Glomerular visceral epithelial cell (primary cell): ENCODE measurements around the gene GTF2F1.
"Not testable (repeated sequence)": the region's sequence is repeated elsewhere in the genome, so short reads cannot be mapped to it uniquely, and the experiment has no call there.

Source experiments
- DNase-seq: peaks from one replicate; pipeline ENCODE4 v3.0.0-alpha.2; 2016; ENCODE audit errors: extremely low spot score

GTF2F1 gene

DNA sequence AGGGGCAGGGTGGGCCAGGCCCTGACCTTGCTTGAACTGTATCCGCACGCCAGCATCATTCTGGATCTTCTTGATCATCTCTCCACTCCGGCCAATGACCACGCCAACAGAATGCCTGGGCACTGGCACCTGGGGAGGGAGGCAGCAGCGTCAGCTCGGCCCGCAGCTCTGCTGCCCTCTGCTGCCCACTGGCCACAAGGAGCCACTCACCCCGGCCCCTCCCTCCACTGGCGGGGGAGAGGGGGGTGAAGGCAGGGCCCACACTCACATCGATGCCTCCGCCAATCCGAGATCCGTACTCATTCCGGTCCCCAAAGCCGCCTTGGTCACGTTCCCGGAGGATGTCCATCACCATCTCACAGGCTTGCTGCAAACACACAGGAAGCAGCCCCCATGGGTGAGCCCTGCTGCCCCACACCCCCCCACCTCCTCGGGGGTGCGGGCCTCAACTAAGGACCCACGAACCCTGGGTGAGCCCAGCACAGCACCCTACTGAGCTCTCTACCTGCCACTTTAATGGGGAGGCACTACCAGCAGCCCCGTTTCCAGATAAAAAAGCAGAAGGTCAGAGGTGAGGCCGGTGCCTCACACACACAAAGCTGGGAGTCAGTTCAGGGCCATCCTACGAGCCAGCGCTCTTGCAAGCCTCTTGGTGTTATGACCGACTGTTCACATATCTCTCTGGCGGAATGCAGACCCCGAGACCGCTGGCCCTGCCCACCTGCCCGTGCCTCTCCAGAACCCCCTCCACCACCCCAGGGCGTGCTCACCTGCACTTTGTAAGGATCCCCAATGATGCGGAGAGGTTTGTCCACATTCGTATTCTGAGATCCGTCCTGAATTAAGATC lies 25.0 kb upstream of the GTF2F1 start:
- DNase-seq = peak; percentile 21

DNA sequence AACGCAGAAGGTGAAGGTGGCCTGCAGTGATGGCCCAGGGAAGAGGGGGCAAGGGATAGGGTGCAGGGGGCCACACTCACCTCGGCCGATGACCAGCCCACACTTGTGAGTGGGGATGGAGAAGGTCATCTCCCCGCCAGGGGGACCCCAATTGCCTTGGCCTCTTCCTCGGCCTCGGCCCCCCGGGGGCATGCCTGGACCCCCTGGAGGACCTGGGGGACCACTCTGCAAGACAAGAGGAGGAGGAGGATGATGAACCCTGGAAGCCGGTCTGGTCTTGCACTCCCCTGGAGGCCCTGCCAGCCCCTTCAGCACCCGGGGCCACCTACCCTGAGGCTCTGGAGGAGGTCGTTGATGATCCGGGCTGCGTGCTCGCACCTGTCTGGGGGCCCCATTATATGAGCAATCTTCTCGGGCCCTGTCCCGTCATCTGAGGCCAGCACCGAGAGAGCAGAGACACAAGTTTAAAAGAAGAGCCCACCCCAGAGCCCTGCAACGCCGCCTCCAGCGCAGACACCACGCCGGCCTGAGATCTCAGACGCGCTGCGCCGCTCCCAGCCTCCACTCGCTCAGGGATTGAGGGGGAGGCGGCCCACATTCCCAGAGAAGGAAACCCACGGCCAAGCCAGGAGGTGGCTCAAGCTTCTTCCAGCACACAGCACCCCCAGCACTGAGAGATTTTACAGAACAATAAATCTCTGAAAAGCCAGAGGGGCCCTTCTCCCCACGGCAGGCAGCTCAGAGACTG lies 23.9 kb upstream of the GTF2F1 start:
- DNase-seq = no peak

DNA sequence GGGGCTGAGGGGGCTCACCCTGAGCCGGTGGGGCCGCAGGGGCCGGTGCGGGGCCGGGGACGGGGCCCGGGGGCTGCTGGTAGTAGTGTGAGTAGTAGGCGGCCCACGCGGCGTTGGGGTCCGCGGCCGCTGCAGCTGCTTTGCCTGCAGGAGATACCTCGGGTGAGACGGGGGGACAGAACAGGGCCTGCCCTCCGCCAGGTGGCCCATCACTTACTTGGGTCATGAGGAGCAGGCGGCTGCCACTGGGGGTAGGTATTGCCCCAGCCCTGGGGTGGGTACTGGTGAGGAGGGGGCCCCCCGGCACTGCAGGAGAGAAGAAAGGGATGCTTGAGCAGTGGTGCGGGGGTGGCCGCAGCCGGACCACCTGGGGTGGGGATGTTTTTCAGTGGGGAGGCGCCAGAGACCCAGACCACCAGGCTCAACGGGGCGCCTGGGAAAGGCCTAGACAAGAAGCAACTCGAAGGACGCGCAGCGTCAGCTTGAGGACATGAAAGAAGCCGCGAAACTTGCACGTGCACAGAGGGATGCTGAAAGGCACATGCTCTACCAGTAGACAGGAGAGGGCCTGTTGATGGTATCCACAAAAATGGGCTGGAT lies 22.7 kb upstream of the GTF2F1 start:
- no peak for DNase-seq

DNA sequence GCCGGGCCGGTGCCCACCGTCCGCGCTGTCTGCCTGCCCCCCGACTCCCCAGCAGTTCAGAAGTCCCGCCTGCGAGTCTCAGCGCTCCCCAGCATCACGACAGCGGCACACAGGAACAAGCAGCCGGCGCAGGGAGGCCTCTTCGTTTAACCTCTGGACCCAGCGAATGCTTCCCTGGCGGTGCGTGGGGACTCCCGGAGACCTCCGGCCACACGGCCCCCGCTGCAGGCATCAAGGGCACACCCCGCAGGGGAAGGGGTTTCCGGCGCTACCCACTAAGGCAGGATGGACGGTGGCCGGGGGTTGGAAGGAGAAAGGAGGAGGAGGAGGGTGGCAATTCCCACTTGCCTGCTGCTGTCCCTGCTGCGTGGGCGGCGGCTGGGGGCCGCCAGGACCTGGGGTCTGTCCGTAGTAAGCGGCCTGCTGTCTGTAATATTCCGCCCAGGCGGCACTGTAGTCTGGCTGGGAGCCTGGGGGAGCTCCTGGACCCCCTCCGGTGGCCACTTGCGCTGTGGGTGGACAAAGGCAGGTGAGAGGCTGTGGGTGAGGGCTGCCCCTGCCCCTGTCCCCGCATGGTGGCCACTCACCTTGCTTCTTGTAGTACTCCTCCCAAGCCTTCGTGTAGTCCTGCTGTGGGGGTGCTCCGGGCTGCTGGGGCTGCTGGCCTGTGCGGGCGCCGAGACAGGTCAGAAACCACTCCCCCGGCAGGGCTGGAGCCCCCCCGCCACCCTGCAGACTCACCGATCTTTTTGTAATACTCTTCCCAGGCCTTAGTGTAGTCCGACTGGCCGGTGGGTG lies 22.0 kb upstream of the GTF2F1 start:
- no peak for DNase-seq

DNA sequence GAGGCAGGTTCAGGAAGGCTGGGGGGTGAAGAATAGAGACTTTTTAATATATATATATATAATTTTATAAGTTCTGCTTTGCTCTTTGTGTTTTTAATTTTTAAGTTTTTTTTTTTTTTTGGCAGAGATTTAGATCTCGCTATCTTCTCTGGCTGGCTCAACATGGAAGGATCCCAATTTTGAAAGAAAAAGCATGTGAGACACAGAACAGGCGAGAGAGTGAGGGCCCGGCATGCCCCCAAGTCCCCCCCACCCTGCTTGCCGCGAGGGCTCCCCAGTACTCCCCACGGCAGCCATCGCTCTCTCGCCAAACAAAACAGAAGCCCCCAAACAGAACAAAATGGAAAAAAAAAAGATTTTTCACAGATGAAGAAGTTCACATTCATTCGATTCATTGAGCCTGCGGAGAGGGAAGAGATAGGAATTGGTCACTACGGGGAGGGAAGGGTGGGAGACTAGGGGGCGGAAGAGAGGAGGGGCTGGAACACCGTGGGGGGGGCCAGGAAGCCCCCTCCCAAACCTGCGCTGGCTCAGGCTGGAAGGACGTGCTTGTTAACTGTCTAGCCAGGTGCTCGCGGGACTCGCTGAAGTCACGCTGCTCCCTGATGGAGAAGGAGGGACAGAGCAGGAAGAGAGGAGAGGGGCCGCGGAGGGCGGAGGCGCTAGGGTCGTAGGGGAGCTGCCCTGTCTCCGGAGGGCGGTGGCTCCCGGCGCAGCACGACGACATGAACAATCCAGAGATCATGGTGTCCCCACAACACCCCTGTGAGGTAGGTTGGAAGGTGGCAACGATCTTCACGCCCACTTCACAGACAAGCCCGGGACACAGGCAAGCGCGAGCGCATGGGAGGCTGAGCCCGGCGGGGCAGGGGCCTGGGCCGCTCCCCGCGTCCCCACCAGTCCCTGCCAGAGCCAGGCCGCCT lies 21.0 kb upstream of the GTF2F1 start:
- DNase-seq = no peak

DNA sequence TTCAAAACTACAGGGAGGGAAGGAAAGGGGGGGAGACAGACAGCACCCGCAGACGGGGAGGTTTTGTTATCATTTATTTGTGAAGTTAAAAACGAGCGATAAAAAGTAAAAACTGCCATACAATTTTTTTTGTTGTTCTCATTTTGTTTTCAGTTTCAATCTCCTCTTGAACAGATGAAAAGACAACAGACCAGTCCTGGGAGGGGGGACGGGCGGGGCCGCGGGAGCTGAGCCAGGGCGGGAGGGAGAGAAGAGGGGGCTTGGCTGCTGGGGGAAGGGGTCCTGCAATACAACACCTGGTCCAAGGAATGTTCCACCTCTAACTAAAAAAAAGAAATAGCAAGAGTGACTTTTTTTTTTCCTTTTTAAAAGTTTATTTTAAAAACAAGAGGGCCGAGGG lies 20.3 kb upstream of the GTF2F1 start:
- DNase-seq = no peak

DNA sequence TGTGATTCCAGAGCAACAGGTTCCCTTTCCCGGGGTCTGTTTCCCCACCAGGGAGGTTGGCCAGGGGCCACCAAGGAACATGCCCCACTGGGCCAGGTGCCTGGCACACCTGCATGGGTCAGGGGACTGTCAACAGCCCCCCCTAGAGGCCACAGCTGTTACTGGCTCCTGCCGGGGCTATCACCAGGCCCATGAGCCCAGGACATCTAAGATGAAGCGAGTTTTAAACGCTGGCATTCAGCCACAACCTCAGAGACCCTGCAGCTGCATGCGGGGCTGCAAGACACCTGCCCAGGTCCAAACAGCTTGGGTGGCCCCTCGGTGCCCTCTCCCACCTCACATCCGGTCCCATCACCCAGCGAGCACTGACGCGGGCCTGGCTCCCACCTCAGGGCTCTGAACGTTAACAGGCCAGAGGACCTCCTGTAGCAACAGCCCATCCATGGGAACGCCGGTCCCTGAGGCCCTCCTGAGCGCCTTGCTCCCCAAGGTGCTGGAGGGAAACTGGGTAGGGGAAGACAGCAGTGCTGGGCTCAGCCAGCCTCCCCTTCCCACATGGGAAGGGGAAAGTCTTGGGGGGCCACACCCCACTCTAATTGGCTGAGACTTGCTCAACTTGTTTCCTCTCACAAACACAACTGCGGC lies 19.6 kb upstream of the GTF2F1 start:
- DNase-seq = peak; percentile 35

DNA sequence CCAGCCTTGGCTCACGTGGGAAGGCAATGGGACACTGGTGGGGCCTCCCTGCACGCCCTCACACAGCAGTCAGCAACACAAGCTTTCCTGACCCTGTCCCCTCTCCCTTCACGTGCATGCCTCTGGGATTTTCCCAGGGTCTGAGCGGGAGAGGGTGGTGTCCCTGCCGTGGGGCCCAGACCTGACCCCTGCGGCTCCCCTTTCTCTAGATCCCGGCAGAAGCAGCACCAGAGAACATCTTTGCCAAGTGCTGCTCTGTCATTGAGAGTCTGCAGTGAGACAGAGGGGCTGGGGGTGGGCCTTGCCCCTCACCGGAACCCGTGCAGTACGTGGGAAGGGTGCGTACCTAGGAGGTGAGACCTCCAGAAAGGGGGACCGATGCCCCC lies 19.1 kb upstream of the GTF2F1 start:
- no peak for DNase-seq

DNA sequence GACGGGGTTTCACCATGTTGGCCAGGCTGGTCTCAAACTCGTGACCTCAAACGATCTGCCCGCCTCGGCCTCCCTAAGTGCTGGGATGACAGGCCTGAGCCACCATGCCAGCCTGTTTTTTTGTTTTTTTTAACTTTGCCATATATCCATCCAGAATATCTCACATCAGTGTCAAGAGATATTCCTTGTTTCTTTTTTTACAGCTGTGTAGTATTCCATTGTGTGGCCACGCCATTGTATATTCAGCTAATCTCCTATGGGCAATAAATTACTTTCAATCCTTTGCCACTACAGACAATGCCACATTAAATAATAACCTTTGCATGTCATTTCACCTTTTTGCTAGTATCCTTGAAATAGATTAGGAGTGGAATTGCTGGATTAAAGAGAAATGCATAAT lies 16.4 kb upstream of the GTF2F1 start:
- DNase-seq = no peak

DNA sequence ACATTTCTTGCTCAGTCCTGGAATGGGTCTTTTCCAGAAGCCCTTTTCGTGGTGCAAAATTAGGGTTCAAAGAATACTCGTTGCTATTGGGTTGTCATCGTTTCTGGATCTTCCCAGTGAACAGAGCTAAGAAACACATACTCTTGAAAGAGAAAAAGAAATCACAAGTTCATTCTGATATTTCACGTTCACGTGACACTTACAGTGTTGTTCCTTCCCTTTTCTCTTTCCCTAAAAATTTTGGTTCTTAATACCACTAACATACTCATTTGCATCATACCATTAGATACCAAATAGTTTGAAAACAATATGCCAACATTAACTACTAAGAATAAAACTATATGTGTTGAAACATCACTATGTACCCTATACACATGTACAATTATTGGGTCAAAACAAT lies 13.4 kb upstream of the GTF2F1 start:
- DNase-seq = no peak

DNA sequence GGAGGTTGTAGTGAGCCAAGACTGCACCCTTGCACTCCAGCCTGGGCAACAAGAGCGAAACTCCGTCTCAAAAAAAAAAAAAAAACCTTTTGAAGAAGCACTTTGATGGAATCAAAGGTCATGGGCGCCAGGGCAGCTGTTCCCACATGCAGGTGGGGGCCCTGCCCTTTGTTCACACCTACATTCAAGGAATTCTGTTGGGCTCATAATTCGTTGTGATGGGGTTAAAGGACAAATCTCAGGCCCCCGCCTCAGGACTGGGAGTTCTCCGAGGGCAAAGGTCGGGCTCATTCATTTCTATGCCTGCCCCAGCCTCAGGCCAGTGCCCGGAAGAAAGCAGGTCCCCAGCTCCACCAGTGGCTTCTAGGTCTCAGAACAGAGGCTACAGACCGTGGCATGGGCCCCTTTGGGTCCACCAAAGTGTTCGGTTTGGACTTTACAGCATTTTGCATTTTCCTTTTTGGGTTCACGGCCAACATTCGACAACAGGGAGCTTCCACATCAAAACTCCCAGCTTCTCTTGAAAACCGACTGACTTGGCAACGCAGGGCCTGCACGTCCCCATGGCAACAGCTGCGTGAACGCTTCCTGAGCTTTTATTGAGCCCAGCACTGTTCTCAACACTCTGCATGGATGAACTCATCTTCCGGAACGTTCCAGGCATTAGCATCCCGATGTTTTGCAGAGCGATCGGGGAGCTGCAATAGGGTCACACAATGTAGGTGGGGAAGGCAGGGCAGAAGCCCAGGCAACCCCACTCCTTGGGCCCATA lies 10.1 kb upstream of the GTF2F1 start:
- DNase-seq = no peak

DNA sequence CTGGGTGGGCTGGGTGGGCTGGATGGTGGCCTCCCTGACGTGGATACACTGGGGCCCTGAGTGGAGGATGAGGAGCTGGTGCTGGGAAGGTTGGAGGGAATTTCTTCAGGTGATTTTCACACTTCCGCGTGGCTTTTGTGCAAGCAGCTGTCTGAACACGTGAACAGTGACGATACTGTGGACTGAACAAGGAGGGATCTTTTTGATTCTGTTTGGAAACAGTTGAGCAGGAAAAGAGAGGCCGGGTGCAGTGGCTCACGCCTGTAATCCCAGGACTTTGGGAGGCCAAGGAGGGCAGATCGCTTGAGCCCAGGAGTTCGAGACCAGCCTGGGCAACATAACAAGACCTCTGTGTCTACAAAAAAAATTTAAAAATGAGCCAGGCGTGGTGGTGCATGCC lies 9.1 kb upstream of the GTF2F1 start:
- DNase-seq = no peak

DNA sequence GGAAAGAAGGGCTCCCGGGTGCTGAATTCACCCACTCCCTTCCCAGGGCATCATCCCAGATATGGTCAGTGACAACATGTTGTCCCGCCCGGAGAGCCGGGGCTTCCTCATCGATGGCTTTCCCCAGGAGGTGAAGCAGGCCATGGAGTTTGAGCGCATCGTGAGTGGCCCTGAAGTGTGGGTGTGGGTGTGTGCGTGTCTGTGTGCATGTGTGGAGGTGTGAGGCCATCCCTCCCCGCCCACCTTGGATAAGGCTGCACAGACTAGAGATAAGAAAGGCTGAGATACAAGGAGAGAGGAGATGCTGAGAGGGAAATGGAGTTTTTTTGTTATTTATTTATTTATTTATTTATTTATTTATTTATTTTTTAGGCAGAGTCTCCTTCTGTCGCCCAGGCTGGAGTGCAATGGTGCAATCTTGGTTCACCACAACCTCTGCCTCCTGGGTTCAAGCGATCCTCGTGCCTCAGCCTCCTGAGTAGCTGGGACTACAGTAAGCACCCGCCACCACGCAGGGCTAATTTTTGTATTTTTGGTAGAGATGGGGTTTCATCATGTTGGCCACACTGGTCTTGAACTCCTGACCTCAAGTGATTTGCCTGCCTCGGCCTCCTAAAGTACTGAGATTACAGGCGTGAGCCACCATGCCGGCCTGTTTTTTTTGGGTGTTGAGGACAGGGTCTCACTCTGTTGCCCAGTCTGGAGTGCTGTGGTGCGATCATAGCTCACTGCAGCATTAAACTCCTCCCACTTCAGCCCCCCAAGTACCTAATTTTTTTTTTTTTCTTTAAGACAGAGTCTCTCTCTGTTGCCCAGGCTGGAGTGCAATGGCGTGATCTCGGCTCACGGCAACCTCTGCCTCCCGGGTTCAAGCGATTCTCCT lies 7.3 kb upstream of the GTF2F1 start:
- not testable (repeated sequence) for DNase-seq

DNA sequence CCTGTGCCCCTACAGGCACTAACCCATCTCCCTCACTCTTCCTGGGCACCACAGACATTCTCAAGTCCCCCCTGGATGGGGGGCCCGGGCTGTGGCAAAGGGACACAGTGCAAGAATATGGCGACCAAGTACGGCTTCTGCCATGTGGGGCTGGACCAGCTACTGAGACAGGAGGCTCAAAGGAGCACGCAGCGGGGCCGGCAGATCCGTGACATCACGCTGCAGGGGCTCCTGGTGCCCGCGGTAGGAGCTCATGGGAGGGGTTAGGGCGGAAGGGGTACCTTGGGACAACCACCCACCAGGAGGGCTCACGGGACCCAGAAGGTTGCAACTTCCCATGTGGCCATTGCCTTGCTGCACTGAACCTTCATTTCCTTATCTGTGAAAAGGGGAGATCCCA lies 3.3 kb upstream of the GTF2F1 start:
- DNase-seq = no peak

DNA sequence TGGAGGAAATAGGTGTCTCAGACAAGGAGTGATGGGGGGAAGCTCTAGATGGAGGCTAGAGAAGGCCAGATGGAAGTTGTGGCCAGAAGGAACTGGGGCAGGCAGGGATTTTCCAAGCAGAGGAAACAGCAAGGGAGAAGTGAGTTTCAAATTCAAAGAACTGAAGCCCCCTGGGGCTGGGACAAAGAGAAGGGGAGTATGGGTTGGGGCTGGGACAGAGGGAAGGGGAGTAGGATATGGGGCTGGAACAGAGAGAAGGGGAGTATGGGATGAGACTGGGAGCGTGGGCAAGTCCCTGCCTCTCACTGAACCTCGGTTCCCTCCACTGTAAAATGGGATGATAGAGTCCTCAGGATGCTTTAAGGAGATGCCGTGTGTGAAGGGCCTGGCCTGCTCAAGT lies 1.9 kb upstream of the GTF2F1 start:
- DNase-seq = no peak

DNA sequence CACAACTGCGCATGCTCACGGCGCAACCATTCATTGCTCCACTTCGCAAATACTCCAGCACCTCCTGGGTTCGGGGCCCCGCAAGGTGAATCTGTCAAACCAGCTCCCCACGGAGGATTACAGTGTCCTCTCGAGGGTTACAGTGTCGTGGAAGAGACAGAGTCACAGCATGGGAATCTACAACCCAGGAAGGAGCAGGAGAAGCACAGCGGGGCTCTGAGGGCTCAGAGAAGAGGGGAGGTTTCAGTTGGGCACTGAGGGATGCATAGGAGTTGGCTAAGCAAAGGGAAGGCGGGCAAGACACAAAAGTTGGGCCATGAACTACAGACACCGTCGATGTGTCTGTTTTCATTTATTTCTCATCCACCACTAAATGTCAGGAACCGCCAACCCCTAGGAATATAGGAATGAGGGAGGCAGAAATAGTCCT lies 1.0 kb upstream of the GTF2F1 start:
- no peak for DNase-seq

DNA sequence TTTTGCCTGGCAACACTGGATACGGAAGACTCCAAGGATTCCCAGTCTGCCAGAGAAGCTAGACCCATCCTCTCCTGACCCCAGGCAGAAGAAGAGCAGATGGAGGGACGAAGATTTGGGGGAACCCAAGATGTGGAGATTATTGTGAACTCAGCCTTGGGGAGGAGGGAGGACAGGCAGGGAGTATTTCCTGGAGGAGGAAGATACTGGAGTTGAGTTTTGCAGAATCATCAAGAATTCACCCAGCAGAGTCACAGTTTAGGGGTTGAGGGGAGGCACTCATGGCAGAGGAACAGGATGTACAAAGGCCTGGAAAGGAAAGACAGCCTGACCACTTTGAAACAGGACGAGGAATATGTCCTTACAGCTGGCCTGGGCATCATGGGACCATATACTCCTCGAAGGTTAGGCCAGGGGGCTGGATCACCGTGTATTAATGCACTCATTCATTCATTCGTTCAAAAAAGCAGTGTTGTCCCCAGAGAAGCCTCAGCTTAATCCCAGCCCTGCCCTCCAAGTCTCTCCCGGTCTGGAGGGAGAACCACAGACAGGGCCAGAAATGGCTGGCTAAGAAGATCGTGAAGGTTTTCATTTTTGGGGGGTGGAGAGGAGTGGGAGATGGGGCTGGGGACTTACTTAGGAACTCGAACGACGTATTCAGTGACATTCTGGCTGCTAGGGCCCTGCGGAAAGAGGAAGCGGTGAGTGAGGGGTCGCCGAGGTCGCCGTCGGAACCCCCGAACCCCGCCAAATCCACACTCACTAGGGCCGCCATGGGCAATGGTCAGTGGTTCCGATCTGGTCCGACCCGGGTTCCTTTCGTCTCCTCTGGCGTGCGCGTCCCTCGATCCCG lies 517 bp downstream of the GTF2F1 start:
- no peak for DNase-seq

DNA sequence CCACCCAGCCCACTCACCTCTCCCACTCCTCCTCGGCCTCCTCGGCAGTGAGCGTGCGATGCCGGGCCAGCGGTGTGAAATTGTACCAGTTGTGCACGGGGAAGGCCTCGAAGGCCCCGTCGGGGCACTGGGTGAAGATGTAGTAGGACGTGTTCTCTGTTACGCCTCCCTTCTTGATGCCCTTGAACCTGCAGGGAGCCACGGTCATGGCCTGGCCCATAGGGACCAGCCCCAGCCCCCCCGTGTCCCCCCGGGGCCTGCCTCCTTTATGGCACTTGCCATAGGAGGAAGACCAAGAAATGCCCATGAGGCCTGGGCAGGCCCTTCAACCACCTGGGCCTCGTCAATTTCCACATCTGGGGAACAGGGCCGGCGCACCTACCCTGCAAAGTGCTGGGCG lies 5.6 kb downstream of the GTF2F1 start:
- DNase-seq = no peak
